OCI-LY7 (cell line): Measurements from ENCODE around the gene SLC8B1.

Experiments
- CTCF ChIP-seq: fragments of 200-600 bp; sonication (generic); conservative IDR thresholded peaks from 2 replicates; pipeline ENCODE4 v1.5.1; 2014; ENCODE audit warnings: mild to moderate bottlenecking, antibody characterized with exemption, low read length, moderate library complexity, mixed read lengths
- EZH2phosphoT487 ChIP-seq: fragments of 200-600 bp; sonication (generic); IDR thresholded peaks from 2 replicates; pipeline ENCODE4 v1.6.1; 2018; ENCODE audit warnings: low read depth, borderline replicate concordance, mild to moderate bottlenecking, mixed run types, antibody characterized with exemption, low read length, moderate library complexity, mixed read lengths

GRCh38 chr12:113368331-113368730, 33.4 kb upstream of the SLC8B1 start:
- TF ChIP-seq CTCF (no peak), EZH2phosphoT487 (no peak)
